Measurements from ENCODE around the gene CACNA1S. TPM values are rescaled to one million over a fixed set of nuclear protein-coding genes. Genes with fewer than 3 reads are reported as not detected.
A peak's percentile ranks its signal among the peaks of the same experiment; 100 is the strongest.

The CACNA1S gene
- total and polyA plus RNA-seq, 2 experiments from 2014 or later, result not detected

DNA sequence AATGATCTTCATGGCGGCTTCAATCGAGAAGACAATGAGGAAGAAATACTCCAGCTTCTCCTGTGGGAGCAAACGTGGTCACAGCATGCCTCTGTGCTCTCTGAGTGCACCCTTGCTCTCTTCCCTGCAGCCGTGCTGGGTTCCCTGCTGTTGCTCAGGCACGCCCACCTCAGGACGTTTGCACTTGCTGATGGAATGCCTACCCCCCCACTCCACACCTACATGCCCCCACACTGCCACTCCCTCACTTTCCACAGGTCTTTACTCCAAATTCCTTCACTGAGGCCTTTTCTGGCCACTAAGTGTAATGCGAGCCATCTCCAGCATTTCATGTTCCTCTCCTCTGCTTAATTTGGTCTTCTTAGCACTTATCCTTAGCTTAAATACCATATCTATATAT is 18.3 kb downstream of the CACNA1S start:
- WGBS, 2 experiments (ENCODE audit: low coverage in 1 of 2, low lambda C conversion rate in 2 of 2, missing lambda C conversion rate in 2 of 2), result 54 to 59% methylated on average over 7 of the region's 7 CpGs
- no peak for TF ChIP-seq EZH2phosphoT487 (IDR thresholded peaks at IDR 0.05; ENCODE audit: insufficient read depth, low read depth)
- no peak for TF ChIP-seq EZH2 (IDR thresholded peaks at IDR 0.05; ENCODE audit: insufficient read depth, poor library complexity, severe bottlenecking)
- Histone ChIP-seq H2AFZ (no peak overlapping the region), H3K36me3 (ENCODE audit: low read depth) (no peaks in the 10 kb centered on the region), H3K27me3 (replicated peaks; ENCODE audit: insufficient read depth) (peaks cover 37% of the 10 kb centered on the region), H3K4me3 (no peak overlapping the region), H3K9ac (no peak overlapping the region), H3K9me3 (ENCODE audit: low read depth) (no peaks in the 10 kb centered on the region), H3K4me2 (ENCODE audit: unreplicated experiment) (no peak overlapping the region), H3F3A (ENCODE audit: insufficient read depth) (no peaks in the 10 kb centered on the region), H3K27ac (no peak overlapping the region), H3K4me1 (ENCODE audit: insufficient read depth) (no peaks in the 10 kb centered on the region), H3K9me2 (ENCODE audit: insufficient read depth) (no peaks in the 10 kb centered on the region), H3K79me2 (ENCODE audit: insufficient read depth) (no peaks in the 10 kb centered on the region), H4K20me1 (ENCODE audit: insufficient read depth) (no peaks in the 10 kb centered on the region)
- in situ Hi-C loops (cut with MboI), result no loop called here
- DNase-seq, result no peak

- Histone ChIP-seq H3K79me2 (ENCODE audit: insufficient read depth) (no peaks in the 10 kb centered on the region), H3K4me3 (no peak overlapping the region), H3K9ac (no peak overlapping the region), H4K20me1 (ENCODE audit: insufficient read depth) (no peaks in the 10 kb centered on the region), H3K9me3 (ENCODE audit: low read depth) (no peaks in the 10 kb centered on the region), H3K27me3 (replicated peaks; ENCODE audit: insufficient read depth) (peaks cover 36% of the 10 kb centered on the region), H3F3A (ENCODE audit: insufficient read depth) (no peaks in the 10 kb centered on the region), H3K9me2 (ENCODE audit: insufficient read depth) (no peaks in the 10 kb centered on the region), H3K4me1 (ENCODE audit: insufficient read depth) (no peaks in the 10 kb centered on the region), H3K27ac (no peak overlapping the region), H3K4me2 (ENCODE audit: unreplicated experiment) (no peak overlapping the region), H2AFZ (no peak overlapping the region), H3K36me3 (ENCODE audit: low read depth) (no peaks in the 10 kb centered on the region)
- DNase-seq, result no peak
- in situ Hi-C loops (cut with MboI), result no loop called here
- TF ChIP-seq EZH2phosphoT487 (IDR thresholded peaks at IDR 0.05; ENCODE audit: insufficient read depth, low read depth) (no peak), EZH2 (IDR thresholded peaks at IDR 0.05; ENCODE audit: insufficient read depth, poor library complexity, severe bottlenecking) (no peak)
- 72 to 85% methylated on average over 7 of the region's 7 CpGs for WGBS, 2 experiments (ENCODE audit: low coverage in 1 of 2, low lambda C conversion rate in 2 of 2, missing lambda C conversion rate in 2 of 2)
Observed at GRCh38 chr1:201093561-201093960, 18.7 kb downstream of the CACNA1S start.

GRCh38 chr1:201092738-201093137 is 19.5 kb downstream of the CACNA1S start:
- DNase-seq, result no peak
- no peak for TF ChIP-seq EZH2phosphoT487 (IDR thresholded peaks at IDR 0.05; ENCODE audit: insufficient read depth, low read depth)
- no peaks in the 10 kb centered on the region for H3K4me1 ChIP-seq (ENCODE audit: insufficient read depth)
- H3F3A ChIP-seq (ENCODE audit: insufficient read depth), result no peaks in the 10 kb centered on the region
- WGBS, 2 experiments (ENCODE audit: low coverage in 1 of 2, low lambda C conversion rate in 2 of 2, missing lambda C conversion rate in 2 of 2), result 53 to 62% methylated on average over 3 of the region's 3 CpGs
- no peak overlapping the region for H3K27ac ChIP-seq
- no peaks in the 10 kb centered on the region for H3K9me2 ChIP-seq (ENCODE audit: insufficient read depth)
- H3K4me2 ChIP-seq (ENCODE audit: unreplicated experiment), result no peak overlapping the region
- H3K27me3 ChIP-seq (replicated peaks; ENCODE audit: insufficient read depth), result peaks cover 44% of the 10 kb centered on the region
- no peak overlapping the region for H3K9ac ChIP-seq
- H3K4me3 ChIP-seq, result no peak overlapping the region
- H3K9me3 ChIP-seq (ENCODE audit: low read depth), result no peaks in the 10 kb centered on the region
- no peaks in the 10 kb centered on the region for H3K36me3 ChIP-seq (ENCODE audit: low read depth)
- no peak overlapping the region for H2AFZ ChIP-seq
- H4K20me1 ChIP-seq (ENCODE audit: insufficient read depth), result no peaks in the 10 kb centered on the region
- no peaks in the 10 kb centered on the region for H3K79me2 ChIP-seq (ENCODE audit: insufficient read depth)
- in situ Hi-C loops (cut with MboI), result no loop called here

- TF ChIP-seq EZH2phosphoT487 (IDR thresholded peaks at IDR 0.05; ENCODE audit: insufficient read depth, low read depth), result no peak
- no peaks in the 10 kb centered on the region for H3K9me2 ChIP-seq (ENCODE audit: insufficient read depth)
- H3K9ac ChIP-seq, result no peak overlapping the region
- H3F3A ChIP-seq (ENCODE audit: insufficient read depth), result no peaks in the 10 kb centered on the region
- no peak for DNase-seq
- no peak overlapping the region for H3K4me2 ChIP-seq (ENCODE audit: unreplicated experiment)
- H4K20me1 ChIP-seq (ENCODE audit: insufficient read depth), result no peaks in the 10 kb centered on the region
- H3K9me3 ChIP-seq (ENCODE audit: low read depth), result no peaks in the 10 kb centered on the region
- H3K4me3 ChIP-seq, result no peak overlapping the region
- 70% methylated on average over 4 of the region's 4 CpGs for WGBS, 2 experiments (ENCODE audit: low coverage in 1 of 2, low lambda C conversion rate in 2 of 2, missing lambda C conversion rate in 2 of 2)
- in situ Hi-C loops (cut with MboI), result no loop called here
- no peaks in the 10 kb centered on the region for H3K36me3 ChIP-seq (ENCODE audit: low read depth)
- no peak overlapping the region for H3K27ac ChIP-seq
- H3K27me3 ChIP-seq (replicated peaks; ENCODE audit: insufficient read depth), result peaks cover 46% of the 10 kb centered on the region
- H3K4me1 ChIP-seq (ENCODE audit: insufficient read depth), result no peaks in the 10 kb centered on the region
- no peaks in the 10 kb centered on the region for H3K79me2 ChIP-seq (ENCODE audit: insufficient read depth)
- no peak overlapping the region for H2AFZ ChIP-seq
Observed at GRCh38 chr1:201091256-201091655, 21.0 kb downstream of the CACNA1S start.

- H3K9ac ChIP-seq, result no peak overlapping the region
- no peak for TF ChIP-seq EZH2phosphoT487 (IDR thresholded peaks at IDR 0.05; ENCODE audit: insufficient read depth, low read depth)
- TF ChIP-seq EZH2 (IDR thresholded peaks at IDR 0.05; ENCODE audit: insufficient read depth, poor library complexity, severe bottlenecking), result no peak
- no peaks in the 10 kb centered on the region for H3K79me2 ChIP-seq (ENCODE audit: insufficient read depth)
- in situ Hi-C loops (cut with MboI), result no loop called here
- no peaks in the 10 kb centered on the region for H3K9me2 ChIP-seq (ENCODE audit: insufficient read depth)
- H3K27me3 ChIP-seq (replicated peaks; ENCODE audit: insufficient read depth), result peaks cover 44% of the 10 kb centered on the region
- no peak overlapping the region for H2AFZ ChIP-seq
- no peaks in the 10 kb centered on the region for H3K36me3 ChIP-seq (ENCODE audit: low read depth)
- no peak overlapping the region for H3K4me3 ChIP-seq
- peak; percentile 20 for DNase-seq
- no peak overlapping the region for H3K4me2 ChIP-seq (ENCODE audit: unreplicated experiment)
- no peaks in the 10 kb centered on the region for H4K20me1 ChIP-seq (ENCODE audit: insufficient read depth)
- H3K27ac ChIP-seq, result no peak overlapping the region
- no peaks in the 10 kb centered on the region for H3F3A ChIP-seq (ENCODE audit: insufficient read depth)
- H3K9me3 ChIP-seq (ENCODE audit: low read depth), result no peaks in the 10 kb centered on the region
- 7 to 11% methylated on average over 4 of the region's 4 CpGs for WGBS, 2 experiments (ENCODE audit: low coverage in 1 of 2, low lambda C conversion rate in 2 of 2, missing lambda C conversion rate in 2 of 2)
- no peaks in the 10 kb centered on the region for H3K4me1 ChIP-seq (ENCODE audit: insufficient read depth)
Observed at GRCh38 chr1:201090541-201090940, 21.7 kb downstream of the CACNA1S start.

All from GM23248 (cell line).